GM19043 (cell line): Measurements from ENCODE around the gene MTNR1B.

Source experiments
- ATAC-seq: cut with Tn5 transposase; IDR thresholded peaks from one replicate; pipeline ENCODE4 v1.9.1; 2021; ENCODE audit warnings: low read depth; ENCODE audit not compliant: unreplicated experiment

Gene MTNR1B

DNA sequence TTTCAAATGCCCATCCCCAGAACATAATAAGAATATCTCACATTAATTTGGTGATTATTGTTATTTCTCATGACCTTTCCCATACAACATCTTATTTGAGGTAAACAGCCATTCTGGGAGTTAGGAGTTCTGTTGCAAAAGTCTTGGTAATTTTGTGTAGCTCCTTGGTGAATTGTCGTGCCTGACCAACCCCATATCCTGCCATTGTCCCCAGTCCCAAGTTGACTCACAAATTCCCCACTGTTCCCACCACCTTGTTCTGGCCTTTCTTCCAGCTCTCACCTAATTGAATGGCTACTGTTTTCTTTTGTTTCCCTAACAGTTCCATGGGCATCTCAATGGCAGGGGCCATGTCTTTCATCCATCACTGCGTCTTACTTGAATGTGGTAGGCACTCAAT, 8.0 kb downstream of the MTNR1B start:
- ATAC-seq = no peak

DNA sequence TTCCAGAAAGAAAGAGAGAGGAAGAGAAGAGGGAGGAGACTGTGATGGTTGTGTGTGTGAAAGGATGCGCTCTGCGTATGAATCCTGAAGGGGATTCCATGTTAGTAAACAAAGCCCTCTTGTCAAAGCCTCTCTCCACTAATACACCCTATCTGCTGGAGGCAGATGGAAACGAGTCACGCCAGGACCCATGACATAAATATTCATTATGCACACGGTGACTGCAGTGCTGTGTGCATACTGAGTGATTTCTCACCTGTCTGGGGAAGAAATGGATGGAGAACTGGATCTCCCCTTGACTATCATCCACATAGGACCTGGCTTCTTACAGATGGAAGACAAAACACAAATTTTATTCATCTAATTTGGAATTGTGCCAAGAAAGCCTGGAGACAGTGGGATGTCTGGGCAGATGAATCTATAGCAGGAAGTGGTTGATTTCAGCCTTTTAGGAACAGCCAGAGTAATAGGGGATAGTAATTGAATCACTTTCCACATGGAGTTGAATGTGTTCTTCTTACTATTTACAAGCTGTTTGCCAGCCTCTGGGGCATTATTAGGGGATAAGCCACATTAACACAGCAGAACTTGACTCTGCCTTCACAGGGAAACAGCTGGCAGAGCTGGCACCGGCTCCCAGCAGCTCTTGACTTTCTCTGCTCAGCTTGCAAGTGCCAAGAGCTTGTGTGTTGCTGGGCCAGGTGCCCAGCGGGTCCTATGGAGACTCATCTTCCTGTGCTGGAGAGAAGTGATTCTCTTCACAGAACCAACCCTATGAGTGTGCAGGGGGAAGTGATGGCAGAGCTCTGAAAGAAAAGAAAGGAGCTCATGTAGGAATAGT, 9.0 kb downstream of the MTNR1B start:
- ATAC-seq = no peak

DNA sequence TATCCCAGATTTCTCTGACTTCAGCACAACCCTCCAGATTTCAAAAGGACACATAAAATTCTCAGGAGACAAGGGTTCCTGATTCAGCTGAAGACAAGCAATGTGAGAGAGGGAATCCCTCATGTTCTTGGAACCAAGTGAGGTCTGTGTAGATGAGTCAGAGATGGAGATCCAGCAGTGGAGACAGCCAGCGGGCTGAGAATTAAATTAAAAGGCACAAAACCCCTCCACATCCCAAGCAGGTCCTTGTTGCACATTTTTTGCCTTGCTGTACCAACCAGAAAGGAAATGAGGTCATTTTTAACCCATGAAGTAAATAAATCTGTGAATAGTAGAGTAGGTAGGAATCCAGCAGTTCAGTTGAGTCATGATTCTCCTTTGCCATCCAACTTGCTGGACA, 9.7 kb downstream of the MTNR1B start:
- no peak for ATAC-seq

DNA sequence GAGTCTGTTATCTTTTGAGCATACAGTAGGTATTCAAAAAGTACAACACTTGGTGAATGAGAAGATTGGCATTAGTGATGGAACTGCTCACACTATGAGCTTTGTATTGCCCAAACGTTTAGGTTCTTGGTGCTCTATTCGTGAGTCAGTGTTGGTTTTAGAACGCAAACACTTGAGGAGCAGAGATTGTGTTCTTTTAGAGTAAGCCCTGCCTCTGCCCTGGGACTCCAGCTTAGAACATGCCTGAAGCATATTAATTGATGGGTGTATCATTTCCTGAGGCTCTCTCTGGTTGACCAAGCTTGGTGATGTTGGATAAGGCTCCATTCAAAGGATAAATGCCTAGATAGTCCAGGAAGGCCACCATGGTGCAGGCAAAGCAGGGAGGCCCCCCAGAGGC, 10.9 kb downstream of the MTNR1B start:
- ATAC-seq = no peak

DNA sequence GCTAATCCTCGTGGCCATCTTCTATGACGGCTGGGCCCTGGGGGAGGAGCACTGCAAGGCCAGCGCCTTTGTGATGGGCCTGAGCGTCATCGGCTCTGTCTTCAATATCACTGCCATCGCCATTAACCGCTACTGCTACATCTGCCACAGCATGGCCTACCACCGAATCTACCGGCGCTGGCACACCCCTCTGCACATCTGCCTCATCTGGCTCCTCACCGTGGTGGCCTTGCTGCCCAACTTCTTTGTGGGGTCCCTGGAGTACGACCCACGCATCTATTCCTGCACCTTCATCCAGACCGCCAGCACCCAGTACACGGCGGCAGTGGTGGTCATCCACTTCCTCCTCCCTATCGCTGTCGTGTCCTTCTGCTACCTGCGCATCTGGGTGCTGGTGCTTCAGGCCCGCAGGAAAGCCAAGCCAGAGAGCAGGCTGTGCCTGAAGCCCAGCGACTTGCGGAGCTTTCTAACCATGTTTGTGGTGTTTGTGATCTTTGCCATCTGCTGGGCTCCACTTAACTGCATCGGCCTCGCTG, 12.1 kb downstream of the MTNR1B start:
- no peak for ATAC-seq

DNA sequence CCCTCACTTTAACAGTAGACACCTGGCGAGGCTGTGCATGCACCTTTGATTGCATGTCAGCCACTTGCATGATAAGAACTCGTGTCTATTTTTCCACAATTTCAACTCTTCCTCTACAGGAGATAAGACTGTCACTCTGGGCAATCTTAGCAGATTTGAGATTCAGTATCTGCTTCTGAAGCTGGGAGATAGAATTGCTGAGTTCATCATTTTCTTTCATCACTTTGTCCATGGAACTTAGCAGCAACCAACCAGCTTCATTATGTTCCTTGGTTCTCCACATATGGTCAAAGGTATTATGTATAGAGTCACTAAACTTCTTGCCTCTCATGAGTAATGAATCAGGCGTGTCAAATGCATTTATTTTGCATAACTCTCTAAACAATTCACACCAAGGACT, 17.1 kb downstream of the MTNR1B start:
- no peak for ATAC-seq

DNA sequence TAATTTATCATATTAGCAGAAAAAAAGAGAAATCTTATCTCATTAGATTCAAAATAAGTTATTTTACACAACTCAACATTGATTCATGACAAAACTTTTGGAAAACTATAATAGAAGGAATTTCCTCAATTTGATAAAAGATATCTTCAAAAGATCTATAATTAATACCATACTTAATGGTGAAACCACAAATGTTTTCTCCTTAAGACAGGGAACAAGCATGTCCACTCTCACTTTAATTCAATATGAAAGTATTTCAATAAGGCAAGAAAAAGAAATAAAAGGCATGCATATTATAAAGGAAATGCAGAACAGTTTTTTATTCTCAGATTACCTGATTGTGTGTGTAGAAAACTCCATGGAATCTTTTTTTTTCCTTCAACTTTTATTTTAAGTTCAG, 23.6 kb downstream of the MTNR1B start:
- no peak for ATAC-seq

DNA sequence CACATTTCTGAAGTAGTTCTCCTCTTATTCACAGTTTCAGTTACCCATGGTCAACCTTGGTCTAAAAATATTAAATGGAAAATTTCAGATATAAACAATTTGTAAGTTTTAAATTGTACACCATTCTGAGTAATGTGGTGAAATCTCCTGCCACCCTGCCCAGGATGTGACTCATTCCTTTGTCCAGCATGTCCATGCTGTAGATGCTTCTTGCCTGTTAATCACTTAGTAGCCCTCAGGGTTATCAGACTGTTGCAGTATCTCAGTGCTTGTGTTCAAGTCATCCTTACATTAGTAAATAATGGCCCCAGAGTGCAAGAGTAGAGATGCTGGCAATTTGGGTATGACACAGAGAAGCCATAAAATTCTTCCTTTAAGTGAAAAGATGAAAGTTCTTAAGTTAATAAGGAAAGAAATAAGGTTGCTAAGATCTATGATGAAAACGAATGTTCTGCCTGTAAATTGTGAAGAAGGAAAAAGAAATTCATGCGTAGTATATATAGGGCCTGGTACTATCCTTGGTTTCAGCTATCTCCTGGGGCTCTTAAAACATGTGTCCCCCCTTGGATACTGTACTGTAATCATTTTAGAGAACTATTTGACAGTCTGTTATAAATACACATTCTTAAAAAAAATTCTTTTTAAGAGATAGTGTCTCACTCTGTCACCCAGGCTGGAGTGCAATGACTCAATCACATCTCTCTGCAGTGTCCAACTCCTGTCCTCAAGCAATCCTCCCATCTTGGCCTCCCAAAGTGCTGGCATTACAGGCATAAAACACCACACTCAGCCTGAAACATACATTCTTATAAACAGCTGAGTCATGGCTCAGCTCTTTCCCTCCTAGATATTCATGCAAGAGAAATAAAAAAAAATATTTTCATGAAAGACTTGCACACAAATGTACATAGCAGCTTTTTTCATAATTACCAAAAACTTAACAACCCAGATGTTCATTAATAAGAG, 31.3 kb downstream of the MTNR1B start:
- ATAC-seq = no peak

DNA sequence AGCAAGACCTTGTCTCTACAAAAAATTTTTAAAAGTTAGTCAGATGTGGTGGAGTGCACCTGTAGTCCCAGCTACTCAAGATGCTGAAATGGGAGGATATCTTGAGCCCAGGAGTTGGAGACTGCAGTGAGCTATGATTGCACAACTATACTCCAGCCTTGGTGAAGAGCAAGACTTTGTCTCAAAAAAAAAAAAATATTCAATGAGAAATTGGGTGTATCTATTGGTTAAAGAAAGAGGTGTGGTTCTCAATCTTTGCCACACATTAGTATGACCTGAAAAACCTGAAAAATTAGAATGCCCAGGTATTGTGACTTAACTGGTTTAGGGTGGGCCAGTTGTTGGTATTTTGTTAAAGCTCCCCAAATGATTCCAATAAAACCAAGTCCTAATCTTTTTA, 32.4 kb downstream of the MTNR1B start:
- ATAC-seq = no peak

DNA sequence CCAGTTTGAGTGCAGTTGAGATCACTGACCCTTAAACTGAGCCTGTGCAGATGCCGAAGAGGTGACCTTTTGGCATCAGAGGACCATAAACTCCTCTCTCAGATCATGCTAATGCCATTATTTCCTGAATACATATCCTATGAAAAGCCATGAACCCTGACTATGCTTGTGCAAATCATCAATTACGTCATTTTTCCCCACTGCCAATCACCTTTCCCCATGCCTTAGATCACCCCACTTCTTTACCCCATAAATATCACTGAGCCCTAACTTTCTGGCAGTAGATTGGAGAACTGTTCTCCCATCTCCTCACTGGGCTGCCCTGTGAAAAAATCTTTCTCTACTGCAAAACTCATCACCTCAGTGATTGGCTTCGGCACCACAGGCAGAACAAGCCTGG, 32.9 kb downstream of the MTNR1B start:
- ATAC-seq = no peak

DNA sequence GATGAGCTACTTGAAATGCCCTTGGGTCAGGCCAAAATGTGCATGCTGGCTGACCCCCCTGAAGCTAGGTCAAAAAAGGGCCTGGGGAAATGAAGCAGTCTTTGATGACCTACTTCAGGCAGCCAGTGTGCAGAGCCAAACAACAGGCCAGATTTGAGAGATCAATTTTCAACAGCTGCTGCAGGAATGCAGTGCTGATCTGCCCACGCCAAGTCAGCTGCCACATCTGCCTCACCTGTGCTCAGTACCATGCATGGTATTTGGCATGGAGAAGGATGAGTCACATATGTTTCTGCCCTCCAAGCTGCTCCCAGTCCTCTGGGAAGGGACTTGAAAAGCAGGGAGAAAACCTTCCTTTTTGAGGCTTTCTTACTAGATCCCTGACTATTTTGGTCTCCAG, 35.8 kb downstream of the MTNR1B start:
- ATAC-seq = no peak

DNA sequence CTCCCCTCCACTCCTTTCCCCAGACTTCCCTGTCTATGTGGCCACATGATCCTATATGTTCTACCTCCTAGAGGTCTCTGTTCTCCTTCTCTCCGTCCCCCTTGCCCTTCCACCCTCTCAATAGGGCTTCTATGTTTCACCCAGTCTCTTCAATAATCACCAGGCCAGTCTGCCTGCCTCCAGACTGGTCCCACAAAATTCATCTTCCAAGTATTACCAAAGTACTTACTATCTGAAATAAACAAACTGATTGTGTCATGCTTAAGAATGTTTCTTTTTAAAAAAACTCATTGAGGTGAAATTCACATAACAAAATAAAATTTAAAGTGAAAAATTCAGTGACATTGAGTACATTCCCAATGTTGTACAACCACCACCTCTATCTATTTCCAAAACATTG, 44.2 kb downstream of the MTNR1B start:
- no peak for ATAC-seq

DNA sequence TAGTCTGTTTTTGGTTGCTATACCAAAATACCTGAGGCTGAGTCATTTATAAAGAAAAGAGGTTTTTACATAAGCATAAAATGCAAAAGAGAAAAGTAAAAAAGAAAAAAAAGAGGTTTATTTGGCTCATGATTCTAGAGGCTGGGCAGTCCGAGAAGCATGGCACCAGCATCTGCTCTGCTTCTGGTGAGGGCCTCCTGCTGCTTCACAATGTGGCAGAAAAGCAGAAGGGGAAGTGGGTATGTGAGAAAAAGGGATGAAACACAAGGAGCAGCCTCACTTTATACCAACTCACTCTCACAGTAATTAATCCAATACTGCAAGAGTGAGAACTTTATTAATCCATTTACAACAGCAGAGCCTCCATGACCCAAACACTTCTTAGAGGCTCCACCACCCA, 47.1 kb downstream of the MTNR1B start:
- no peak for ATAC-seq

DNA sequence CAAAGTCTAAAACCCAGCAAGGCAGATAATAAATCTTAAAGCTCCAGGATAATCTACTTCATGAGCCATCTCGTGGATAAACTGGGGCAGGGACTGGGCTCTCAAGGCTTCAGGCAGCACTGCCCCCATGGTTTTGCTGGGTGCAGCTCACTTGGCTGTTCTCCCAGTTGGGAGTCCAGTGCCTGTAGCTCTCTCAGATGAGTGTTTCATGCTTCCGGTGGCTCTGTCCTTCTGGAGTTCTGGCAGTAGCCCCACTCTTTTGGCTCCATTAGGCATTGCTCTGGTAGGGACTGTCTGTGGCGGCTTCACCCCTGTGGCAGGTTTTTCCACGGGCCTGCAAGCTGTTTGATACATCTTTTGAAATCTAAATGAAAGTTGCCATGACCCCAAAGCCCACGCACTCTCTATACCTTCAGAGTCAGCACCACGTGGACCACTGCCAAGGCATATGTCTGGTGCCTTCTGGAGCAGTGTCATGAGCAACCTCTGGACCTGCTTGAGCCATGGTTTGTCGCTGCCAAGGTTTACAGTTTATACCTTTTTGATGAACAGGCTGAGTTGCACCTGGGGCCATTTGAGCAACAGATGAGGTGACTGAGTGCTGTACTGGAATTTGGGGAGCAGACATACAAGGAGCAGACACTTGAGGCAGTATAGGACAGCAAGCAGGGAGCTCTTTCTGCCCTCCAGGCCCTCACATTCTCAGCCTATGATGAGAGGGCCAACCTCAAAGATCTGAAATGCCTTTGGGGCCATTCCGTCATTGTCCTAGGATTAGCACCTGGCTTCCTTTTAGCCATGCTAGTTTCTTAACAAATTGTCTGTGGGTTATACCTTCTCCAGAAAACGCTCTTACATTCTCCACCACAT, 48.6 kb downstream of the MTNR1B start:
- ATAC-seq = no peak

DNA sequence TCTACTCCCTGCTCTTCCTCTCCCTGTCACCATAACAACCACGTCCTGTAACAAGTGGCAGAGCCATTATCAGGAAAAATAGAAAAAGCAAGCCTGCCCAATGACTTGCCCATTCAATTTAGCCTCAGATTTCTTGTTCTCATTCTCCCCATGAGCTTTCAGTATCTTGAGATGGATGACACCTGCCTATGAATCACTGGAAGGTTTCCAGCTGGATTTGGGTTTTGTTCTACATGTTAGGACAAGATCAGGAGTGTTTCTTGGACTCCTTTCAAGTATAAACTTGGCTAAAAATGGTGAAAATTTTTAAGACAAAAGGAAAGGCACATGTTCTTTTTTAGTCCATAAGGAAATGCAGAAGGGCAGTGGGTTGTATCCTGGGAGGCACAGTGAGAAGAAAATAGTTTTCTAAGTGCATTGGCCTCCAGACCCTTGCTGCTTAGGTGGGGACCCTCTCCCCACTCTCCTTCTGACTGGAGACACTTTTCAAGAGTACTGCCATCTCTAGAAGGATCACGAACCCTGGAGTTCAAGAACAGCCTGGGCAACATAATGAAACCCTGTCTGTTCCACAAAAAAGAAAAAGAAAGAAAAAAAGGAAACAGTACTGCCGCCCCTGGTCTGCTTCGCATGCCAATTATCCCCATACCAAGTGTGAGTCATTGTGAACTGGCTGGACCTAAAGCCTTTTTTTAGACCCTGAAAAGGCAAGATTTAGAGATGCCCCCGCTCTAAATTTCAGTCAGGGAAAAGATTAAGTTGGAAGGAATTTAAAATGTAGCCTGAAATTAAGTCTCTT, 51.0 kb downstream of the MTNR1B start:
- ATAC-seq = no peak

DNA sequence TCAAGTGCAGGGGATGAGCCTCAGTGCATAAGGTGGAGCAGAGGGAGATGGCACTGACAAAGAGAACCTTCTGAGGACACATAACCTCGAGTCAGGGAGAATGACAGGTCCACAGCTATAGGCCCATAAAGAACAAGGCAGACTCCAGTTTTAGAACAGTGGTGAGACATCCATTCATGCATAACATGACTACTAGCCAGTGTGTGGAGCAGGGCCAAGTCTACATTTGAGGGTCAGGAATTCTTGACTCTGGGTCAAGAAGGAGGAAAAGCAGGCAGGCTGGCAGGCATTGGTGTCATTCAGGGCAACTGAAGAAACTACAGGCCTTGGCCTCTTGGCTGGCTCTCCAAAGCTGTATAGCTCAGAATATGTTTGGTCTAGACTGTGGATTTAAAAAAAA, 54.9 kb downstream of the MTNR1B start:
- no peak for ATAC-seq

DNA sequence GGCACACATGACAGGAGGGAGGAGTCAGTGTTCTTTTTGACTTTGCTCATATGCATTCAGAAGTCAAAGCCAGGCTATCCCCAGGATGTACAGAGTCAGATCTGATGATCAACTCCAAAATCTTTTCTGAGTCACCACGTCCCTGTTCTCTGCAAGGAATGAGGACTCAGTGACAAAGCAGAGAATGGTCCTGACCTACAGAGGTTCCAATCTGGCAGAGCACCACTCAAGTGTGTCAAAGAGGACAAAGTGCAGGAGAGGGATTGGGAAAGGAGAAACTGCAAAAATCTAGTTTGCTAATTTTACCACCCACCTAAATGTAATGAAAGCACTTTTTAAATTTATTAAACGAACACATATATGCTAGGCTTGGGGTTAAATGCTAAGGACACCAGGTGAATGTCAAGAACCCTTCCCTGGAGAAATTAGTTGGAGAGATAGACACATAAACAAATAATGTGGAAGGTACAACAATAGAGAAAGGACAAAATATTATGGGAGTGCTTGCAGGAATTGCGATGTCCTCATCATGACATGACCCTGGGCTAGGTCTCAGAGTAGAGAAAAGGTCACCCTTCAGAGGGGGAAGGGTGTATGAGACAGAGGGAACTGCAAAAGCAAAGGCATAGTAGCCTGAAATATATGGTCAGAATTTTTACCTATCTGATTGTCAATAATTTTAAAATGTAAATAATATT, 56.3 kb downstream of the MTNR1B start:
- ATAC-seq = no peak

DNA sequence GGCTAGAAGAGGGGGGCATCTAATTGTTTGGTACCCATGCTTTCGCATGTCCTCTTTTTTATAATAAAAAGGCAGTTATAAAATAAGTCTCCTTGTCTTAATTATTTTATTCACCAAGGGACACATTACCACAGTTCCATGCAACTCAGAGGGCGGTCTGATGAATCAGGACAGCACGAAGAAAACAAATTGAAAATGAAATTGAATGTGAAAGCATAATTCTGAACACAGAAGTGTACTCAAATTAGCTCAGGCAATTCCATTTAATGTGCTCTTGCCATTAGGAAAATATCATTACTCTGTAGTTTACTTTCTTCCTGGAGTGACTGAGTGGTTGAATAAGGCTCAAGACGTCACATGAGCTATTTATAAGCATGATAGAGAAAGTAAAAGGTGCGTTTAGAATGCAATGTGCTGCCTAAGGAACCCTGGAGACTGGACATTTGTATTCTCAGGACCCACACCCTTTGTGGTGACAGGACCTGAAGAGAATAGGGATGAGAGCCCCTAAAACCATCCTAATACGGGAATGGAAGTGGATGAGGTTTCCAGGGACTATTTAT, 59.6 kb downstream of the MTNR1B start:
- no peak for ATAC-seq

DNA sequence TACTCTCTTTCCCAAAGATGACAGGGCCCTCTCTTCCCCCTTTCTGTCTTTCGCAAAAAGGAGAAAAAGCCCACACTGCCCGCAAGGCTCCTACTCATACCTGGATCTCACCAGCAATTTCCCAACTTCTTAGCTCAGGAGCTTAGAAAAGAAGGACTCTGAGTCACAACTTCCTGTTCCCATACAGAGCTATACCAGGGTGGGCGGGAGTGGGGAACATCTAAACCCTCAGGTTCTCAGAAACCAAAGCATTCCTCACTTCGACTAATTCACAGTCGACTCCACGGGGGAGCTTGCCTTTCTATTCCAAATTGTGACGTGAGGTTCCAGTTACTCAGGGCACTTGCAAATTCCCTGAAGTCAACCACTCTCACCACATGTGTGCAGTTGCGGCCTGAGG, 61.9 kb downstream of the MTNR1B start:
- no peak for ATAC-seq
